Embryonic facial prominence (tissue), 1 donor: ENCODE data around the gene CLTCL1.

Experiments used
- DNase-seq: peaks from one replicate; pipeline ENCODE4 v3.0.0-alpha.2; 2016; ENCODE audit errors: extremely low spot score

CLTCL1 gene

DNA sequence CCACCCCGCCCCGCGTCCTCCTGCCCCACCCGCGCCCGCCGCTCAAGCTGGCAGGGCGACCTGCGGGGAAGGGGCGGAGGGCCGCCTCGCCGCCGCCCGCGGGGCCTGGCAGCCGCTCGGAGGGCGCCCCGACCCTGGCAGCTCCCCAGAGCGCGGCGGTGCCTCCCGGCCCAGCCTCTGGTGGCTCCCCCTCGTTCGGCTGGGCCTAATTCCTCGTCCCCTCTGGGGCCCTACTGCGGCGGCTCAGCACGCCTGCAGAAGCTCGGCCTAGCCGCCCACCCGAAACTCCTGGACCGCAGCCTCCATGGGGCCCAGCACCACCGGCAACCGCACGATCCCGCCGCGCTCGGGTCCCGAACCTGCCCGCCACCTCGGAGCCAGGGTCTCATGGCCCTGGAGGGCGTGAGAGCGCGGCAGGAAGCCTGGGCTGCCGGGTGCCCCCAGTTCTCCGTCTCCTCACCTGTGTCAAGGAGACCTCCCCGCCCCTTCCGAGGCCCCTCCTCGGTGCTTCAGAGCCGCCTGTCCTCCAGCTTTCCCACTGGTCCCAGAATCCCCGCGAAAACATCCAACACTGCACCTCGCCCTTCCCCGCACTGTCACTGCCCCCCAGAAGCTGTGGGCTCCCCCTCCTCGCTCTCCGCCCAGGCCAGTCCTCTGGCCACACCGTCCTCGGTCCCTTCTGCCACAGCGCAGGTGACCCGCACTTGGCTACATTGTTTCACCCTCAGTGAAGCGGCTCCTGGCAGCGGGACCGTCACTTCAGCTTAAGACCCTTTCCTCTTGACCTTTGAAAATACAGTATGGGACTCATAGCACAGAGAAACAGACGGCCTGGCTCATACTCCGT is 140.8 kb downstream of the CLTCL1 start:
- no peak for DNase-seq

GRCh38 chr22:19149991-19150390 is 141.5 kb downstream of the CLTCL1 start, which contains the start of gene GSC2:
TSS of gene GSC2 (minus strand) at chr22:19150292. CDS start at chr22:19150283, 9 bp downstream.
- no peak for DNase-seq

GRCh38 chr22:19149047-19149883 is 142.3 kb downstream of the CLTCL1 start:
- DNase-seq, result no peak

GRCh38 chr22:19148417-19149046 is 143.0 kb downstream of the CLTCL1 start:
- DNase-seq, result no peak

GRCh38 chr22:19147195-19147780 is 144.2 kb downstream of the CLTCL1 start:
- DNase-seq, result no peak

DNA sequence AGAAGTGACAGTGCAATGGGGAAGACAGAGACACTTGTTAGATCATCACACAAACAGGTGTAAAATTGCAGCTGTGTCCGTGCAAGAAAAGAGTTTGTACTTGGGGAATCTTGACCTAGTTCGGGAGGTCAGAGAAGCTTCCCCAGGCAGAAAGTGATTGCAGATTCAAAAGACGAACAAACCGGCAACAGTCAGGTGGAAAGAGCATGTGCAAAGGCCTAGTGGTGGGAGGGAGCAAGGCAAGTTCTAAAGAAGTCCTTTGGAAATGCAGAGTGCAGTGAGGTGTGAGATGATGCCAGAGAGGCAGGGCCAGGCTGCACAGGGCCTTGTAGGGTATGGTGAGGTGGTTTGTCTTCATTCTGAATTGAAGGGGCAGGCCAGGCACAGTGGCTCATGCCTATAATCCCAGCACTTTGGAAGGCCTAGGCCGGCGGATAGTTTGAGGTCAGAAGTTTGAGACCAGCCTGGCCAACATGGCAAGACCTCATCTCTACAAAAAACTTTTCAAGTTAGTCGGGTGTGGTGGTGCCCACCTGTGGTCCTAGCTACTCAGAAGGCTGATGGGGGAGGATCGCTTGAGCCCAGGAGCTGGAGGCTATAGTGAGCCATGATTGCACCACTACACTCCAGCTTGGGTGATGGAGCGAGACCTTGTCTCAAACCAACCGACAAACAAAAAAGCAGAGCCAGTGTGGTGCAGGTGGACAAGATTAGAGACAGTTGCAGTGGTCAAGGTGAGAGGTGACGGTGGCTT is 145.1 kb downstream of the CLTCL1 start:
- no peak for DNase-seq

- DNase-seq, result no peak
These were observed 147.5 kb downstream of the CLTCL1 start for GRCh38 chr22:19143967-19144400.

DNA sequence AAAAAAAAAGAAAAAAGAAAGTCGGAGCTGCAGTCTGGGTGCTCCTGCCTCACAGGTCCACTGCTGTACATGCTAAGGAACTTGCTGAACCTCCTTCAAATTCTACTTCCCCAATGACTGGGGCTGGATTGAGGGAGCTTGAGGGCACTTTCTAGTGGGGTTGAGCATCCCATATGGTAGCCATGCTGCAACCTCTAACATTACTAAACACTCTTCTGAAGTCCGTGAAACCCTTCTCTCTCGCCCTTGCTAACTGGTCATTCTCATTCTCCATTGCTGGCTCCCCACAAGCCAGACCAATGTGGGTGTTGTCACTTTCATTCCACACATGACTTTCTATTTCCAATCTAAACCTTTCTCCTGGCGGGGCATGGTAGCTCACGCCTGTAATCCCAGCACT is 148.3 kb downstream of the CLTCL1 start:
- no peak for DNase-seq

GRCh38 chr22:19142394-19142793 is 149.1 kb downstream of the CLTCL1 start:
- DNase-seq, result no peak

DNA sequence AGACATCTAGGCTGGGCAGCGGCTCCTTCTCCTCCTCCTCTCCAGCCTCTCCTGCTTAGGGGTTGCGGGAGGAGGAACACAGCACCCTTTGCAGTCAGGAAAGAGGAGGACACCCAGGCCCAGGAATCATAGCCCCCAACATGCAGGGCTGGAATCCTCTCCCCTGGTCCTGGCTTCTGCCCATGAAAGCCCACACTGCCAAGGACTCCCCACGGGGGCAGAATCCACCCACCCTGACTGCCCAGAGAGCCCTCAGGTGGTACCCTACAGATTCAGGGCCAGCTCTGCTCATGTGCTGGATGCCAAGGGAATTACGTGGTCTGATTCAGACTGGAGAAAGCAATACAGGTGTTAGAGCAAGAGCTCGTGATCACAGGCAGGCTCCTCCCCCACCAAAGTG is 151.5 kb downstream of the CLTCL1 start:
- DNase-seq, result no peak

DNA sequence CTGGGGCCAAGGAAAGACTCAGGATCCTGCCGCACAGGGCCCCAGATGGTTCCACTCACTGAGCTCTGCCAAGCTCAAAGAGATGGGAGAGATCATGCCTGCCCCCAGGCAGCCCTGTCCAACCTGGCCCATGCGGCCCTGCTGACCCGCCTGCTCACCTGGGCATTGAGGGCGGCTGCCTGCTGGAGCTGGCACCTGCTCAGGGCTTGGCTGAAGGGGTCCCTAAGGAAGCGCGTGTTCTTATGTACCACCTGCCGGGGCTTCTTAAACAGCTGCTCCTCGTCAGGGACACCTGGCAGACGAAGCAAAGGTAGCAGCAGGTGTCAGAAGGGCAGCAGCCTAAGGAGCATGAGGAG is 152.5 kb downstream of the CLTCL1 start:
- no peak for DNase-seq

DNA sequence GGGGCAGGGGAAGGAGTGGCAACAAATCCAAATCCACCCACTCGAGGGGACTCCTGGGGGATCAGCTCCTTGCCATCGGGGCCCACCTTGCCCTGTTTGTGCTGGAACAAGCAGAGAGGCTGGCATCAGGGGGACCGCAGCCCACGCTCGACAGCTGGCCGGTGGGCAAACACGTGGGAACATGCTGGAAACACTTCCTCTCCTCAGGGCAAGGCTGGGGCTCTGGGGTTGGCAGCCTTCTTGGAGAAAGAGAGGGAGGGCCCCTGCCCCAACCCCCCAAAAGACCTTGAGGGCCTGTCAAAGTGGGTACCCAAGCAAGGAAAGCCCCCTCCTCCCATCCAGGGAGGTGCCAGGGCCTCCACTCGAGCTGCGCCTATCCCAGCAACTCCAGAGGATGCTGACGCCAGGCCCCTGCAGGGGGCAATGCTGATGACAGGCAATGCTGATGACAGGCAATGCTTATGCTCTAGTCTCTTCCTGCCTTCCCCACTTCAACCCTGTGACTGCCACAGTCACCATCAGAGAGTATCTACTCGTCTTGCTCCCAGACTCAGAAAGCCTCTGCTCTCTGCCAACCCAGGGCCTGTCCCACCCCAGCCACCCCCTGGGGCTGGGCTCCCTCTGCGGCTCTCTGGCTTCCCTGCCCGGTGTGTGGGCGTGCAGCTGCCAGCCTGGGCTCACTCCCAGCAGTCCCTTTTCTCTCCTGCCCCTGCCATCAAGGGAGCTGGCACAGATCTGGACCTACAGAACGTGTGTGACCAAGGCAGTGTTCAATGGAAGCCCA is 153.1 kb downstream of the CLTCL1 start:
- no peak for DNase-seq

DNA sequence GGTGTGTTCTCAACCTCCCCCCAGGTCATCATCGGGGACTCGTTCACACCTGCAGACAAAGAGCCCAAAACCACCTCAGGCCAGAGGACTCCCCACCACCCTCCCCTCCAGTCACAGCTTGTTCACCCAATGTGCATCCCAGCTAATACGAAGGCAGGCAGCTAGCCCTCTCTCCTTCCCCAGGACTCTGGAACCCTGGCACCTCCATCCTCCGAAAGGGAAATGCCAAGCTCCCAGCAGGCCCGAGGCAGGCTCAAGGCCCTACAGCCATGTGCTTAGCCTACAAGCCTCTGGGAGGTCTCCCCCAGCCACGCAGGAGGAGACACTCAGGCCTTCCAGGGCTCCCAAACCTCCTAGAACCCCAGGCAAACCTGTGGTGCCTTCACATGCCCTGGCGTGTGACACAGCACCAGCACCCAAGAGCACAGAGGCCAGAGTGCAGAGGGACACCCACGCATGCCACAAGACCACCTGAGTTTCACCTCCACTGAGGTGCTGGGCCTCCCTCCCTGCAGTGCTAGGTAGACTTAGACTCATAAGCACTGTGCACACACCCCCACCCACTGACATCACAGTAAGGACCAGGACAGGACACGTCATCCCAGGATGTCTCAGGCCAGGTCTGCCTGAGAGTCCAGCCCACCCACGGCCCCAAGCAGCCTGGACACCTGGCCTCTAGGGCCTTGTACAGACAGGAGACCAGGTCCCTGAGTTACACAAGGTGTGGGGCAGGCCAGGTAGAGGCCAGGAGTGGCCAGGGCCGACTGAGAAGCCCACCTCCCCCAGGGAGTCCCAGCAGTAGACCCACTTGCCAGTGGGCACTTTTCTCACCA is 153.9 kb downstream of the CLTCL1 start:
- no peak for DNase-seq

DNA sequence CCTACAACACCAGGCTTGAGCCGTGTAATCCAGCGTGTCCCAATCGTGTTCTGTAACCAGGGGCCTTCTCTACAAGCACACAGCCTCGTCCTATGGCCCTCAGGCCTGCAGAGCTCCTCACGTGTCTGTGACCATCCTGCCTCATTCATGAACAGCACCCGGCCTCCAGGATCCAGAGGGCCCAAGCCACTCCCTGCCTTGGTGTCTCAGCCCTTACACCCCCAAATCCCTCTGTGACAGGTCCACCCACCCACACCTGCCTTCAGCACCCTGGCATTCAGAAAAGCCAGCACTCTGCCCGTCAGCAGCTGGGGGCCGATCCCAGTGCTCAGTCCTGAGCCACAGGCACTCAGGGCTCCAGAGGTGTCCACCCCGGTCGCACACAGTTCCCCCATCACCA is 154.6 kb downstream of the CLTCL1 start:
- no peak for DNase-seq

- DNase-seq, result no peak
These were observed 156.6 kb downstream of the CLTCL1 start for GRCh38 chr22:19134874-19135273.

GRCh38 chr22:19134176-19134831 is 157.2 kb downstream of the CLTCL1 start:
- DNase-seq, result no peak

DNA sequence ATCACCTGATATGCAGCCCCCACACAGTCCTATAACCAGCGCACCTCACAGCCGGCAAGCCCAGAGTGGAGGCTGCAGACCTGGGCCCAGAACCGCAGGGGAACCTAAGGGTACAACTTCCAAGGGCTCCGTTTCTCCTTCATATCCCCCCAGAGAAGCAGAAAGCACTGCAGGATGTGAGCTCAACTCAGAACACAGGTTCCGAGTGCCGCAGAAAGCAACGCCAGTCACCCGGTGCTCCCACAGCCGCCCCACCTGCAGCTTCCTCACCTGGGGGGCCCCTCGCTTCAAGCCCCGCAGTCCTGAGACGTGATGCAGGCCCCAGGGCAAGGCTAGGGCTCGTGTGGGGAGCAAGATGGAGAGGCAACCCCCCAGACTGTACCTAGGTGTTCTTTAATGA is 158.0 kb downstream of the CLTCL1 start:
- no peak for DNase-seq

GRCh38 chr22:19132693-19133400 is 158.7 kb downstream of the CLTCL1 start:
- no peak for DNase-seq
